NCI-H69 (cell line): ENCODE measurements around the gene EMC1.
"Not testable (repeated sequence)": the region's sequence is repeated elsewhere in the genome, so short reads cannot be mapped to it uniquely, and the experiment has no call there.

ENCODE experiments used
- DNase-seq: peaks from one replicate; lab custom pipeline; 2025; lab: John Stamatoyannopoulos, UW

EMC1 gene

GRCh38 chr1:19251305-19252196 lies at the start of gene EMC1, which contains the start of gene MRTO4:
Gene EMC1 (minus strand): TSS chr1:19251524. CDS start chr1:19251509, 15 bp downstream.
Gene MRTO4 (plus strand): TSS chr1:19251805. CDS start chr1:19251836, 31 bp downstream.
- peak; percentile 85 for DNase-seq

DNA sequence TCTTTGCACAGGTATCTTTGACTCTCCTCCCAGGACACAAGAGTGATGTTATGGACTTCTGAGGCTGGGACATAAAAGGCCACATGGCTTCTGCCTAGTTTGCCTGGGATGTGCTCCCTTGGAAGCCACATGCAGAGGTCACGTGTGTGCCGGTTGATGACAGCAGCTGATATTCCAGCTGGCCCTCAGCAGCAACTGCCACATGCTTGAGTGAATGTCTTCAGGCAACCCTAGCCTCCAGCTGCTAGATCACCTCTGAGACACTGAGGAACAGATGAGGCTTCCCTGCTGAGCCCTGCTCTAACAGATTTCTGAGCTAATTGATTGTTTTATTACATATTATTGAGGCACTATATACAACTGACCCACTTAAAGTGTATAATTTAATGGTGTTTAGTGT lies 48.9 kb upstream of the EMC1 start:
- DNase-seq = peak; percentile 80

GRCh38 chr1:19294638-19295037 lies 43.3 kb upstream of the EMC1 start:
- no peak for DNase-seq

- no peak for DNase-seq
Observed at GRCh38 chr1:19289244-19289643, 37.9 kb upstream of the EMC1 start.

DNA sequence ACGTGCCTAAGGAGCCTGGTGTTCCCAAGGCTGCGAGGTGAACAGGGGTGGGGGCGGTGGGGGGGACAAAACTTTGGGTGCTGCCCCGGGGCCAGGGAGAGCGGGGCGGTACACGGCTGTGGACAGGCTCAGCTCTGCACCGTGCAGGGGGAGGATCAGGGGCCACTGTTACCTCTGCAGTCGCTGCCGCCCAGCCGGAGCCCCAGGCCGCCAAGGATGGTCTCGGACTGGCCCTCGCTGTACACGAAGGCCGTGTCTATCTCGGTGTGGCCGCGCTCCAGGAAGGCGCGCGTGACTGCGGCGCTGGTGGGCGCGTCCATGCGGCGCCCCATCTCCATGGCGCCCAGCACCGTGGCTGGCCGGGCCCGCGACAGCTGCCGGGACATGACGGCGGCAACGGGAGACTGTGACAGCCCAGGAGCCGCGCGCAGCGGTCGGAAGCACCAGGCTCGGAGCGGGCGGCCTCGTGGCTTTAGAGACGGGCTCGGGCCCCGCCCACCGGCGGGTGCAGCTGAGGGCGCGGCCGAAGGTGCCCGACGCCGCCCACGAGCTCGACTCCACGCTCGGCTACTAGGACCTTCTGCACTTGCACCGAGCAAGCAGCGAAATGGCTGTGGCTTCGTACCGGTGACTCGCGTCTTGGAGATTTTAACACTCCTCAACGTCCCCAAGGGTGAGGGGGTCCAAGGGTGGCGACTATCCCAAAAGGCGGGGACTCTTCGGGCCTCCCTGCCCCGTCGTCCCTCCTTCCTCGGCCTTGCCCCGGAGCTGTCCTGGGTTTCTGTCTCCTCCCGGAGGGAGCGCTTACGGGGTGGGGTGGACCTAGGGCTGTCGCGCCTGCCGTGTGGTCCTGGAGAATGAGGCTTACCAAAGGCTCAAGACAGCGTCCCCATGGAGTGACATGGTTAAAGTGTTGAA lies 37.3 kb upstream of the EMC1 start, which contains the start of gene AKR7A3:
AKR7A3 (minus strand) TSS at position 447 of the 918 bp plus-strand sequence; CDS start at position 386, 61 bp downstream.
- DNase-seq = peak; percentile 0

DNA sequence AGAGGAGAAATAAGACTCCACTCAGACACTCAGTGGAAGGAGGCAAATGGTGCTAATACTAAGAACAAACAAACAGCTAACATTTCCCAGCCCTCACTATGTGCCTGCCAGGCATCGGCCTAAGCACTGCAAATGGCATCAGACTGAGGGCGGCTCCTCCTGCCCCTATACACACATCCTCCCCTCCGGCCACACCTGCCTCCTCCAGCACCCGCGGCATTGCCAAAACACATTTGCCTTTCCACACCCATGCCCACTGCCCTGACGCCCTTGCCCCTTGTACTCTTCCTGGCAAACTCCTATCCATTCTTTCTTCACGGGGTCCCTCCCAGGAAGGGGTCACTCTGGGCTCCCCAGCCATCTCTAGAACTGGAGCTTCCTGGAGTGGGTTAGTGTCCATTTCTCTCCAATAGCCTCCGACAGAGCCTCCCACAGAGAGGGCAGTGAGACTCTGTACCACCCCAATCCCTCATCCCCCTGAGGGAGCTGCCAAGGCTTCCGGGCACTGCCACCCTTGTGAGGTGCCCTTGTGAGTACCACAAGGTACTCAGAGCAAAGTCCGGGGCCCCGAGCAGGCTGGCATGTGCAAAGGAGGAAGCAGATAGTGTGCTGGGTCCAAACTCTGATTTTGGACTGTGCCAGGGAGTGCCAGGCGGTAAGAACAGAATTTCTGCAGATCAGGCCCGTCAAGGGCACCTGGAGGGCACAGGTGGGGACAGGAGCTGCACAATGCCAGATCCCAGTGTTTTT lies 36.3 kb upstream of the EMC1 start:
- DNase-seq = no peak

DNA sequence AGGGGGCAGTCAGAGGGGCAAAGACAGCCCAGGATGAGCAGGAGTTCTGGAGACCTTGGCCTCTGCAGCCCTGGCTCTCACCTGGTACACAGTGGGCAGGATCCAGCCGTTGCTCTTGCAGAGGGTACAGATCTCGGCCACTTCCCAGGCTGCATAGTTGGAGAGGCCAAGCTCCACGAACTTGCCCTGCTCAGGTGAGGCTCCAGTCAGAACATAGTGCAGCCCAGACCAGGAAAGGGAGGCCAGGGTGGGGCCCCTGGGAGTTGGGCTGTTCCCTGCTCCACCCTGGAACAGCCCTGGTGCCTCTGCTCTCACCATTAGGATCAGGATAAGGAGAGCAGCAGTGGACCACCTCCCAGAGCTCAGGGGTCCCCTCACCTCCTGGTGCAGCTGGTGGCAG lies 34.5 kb upstream of the EMC1 start:
- DNase-seq = not testable (repeated sequence)

DNA sequence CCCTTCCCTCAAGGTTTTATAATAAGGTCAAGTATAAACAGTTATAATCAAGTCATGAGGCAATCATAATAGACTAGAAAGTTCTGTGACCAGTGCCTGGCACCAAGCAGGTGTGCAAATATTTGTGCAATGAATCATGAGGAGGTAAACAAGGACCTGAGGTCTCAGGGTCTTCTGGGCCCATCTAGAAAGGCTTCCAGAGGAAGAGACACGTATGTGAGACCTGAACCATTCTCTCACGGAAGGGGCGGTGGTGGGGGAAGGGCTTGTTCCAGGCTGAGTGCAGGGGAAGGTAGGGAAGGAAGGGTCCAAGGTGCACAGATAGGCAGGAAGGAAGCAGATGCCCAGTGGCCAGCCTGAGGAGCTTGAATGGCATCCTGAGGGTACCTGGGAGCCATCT lies 34.0 kb upstream of the EMC1 start:
- DNase-seq = not testable (repeated sequence)

GRCh38 chr1:19284881-19285280 lies 33.6 kb upstream of the EMC1 start:
- DNase-seq = no peak

- DNase-seq = no peak
Observed at GRCh38 chr1:19283891-19284290, 32.6 kb upstream of the EMC1 start.

- no peak for DNase-seq
Observed at GRCh38 chr1:19274636-19275035, 23.3 kb upstream of the EMC1 start.

DNA sequence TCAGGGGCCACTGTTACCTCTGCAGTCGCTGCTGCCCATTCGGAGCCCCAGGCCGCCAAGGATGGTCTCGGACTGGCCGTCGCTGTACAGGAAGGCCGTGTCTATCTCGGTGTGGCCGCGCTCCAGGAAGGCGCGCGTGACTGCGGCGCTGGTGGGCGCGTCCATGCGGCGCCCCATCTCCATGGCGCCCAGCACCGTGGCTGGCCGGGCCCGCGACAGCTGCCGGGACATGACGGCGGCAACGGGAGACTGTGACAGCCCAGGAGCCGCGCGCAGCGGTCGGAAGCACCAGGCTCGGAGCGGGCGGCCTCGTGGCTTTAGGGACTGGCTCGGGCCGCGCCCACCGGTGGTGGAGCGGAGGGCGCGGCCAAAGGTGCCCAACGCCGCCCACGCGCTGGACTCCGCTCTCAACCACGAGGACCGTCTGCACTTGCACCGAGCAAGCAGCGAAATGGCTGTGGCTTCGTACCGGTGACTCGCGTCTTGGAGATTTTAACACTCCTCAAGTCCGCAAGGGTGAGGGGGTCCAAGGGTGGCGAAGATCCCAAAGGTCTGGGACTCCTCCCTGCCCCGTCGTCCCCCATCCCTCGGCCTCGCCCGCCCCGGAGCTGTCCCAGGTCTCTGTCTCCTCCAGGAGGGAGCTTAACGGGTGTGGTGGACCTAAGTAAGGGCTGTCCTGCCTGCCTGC lies 22.7 kb upstream of the EMC1 start:
- DNase-seq = not testable (repeated sequence)

- no peak for DNase-seq
Observed at GRCh38 chr1:19273106-19273843, 22.0 kb upstream of the EMC1 start.

DNA sequence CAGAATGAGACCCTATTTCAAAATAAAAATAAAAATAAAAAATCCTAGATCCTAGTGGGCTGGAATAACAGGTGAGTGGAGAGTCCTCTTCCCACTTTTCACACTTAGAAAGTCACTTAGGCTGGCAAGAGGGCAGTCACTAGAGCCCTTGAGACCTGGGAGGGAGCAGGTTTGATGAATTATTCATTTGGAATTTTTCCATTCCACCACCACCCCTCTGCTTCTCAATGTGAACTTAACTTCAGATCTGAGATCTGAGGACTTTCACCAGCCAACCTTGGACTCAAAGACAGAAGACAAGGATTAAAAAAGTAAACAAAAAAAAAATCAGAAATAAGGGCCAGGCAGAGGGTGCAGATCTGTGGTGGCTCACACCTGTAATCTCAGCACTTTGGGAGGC lies 20.7 kb upstream of the EMC1 start:
- DNase-seq = no peak

DNA sequence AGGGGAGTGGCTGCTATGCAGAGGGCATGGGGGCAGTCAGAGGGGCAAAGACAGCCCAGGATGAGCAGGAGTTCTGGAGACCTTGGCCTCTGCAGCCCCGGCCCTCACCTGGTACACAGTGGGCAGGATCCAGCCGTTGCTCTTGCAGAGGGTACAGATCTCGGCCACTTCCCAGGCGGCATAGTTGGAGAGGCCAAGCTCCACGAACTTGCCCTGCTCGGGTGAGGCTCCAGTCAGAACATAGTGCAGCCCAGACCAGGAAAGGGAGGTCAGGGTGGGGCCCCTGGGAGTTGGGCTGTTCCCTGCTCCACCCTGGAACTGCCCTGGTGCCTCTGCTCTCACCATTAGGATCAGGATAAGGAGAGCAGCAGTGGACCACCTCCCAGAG lies 19.0 kb upstream of the EMC1 start:
- not testable (repeated sequence) for DNase-seq

GRCh38 chr1:19269427-19270342 lies 18.4 kb upstream of the EMC1 start:
- peak; percentile 19 for DNase-seq

GRCh38 chr1:19268445-19268844 lies 17.1 kb upstream of the EMC1 start:
- no peak for DNase-seq

DNA sequence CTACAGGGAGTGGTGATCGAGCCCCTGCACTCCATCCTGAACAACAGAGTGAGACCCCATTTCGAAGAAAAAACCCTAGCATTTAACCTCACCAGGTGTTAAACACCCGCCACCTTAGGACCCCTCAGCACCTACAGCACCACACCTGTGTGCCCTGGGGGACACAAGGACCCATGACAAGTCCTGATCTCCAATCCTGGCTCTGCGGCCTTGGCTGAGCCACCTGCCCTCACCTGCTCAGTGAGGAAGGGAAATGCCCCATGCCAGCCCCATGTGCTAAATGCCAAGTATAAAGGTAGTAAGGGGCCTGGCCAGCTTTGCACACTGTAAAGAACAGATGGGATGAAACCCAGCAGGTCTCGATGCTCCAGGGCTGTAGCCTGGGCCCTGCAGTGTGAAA lies 11.4 kb upstream of the EMC1 start:
- DNase-seq = no peak

DNA sequence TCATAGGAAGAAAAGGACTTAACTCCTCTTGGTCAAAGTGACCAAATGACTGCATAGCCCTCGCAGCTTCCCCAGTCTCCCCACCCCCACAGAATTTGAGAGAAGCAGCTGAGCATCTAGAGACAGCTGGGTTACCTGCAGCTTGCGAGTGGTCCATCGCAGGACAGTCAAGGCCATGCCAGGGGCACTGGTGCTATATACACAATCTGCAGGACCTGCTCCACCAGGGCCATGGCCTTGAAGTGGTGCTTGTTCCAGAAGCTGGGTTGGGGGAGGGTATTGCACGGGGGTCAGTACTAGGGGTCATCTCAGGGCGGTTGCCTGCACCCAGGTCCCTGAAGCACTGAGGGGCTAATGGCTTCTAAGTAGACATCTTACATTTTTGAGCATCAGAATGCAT lies 10.7 kb upstream of the EMC1 start:
- DNase-seq = no peak
